Effector memory CD8-positive, alpha-beta T cell (primary cell): ENCODE results near the gene KRTAP1-4.
"Not testable (repeated sequence)": the region's sequence is repeated elsewhere in the genome, so short reads cannot be mapped to it uniquely, and the experiment has no call there.

ENCODE experiments used
- ATAC-seq: fragments of 150-1000 bp; cut with Tn5 transposase; replicated peaks from 2 replicates; pipeline ENCODE4 v1.10.0; 2021; ENCODE audit warnings: mild to moderate bottlenecking, moderate library complexity
- DNase-seq, 3 experiments: peaks; one replicate each; pipeline ENCODE4 v3.0.0; 2021
- H3K27ac Mint-ChIP-seq, 2 donors: one replicate each; pipeline ENCODE4 v1.8.0; 2022; ENCODE audit warnings: mild to moderate bottlenecking in 2 of 2, mixed read lengths in 2 of 2, moderate library complexity in 2 of 2
- H3K27me3 Mint-ChIP-seq, 2 donors: one replicate each; pipeline ENCODE4 v1.8.0; 2022; ENCODE audit warnings: mixed read lengths in 2 of 2
- H3K36me3 Mint-ChIP-seq: one replicate; pipeline ENCODE4 v1.8.0; 2022; ENCODE audit warnings: mild to moderate bottlenecking, moderate library complexity, mixed read lengths; ENCODE audit not compliant: insufficient read depth
- H3K4me1 Mint-ChIP-seq, 2 donors: one replicate each; pipeline ENCODE4 v1.8.0; 2022; ENCODE audit warnings: low read depth in 2 of 2, mixed read lengths in 2 of 2
- H3K4me3 Mint-ChIP-seq, 2 donors: one replicate each; pipeline ENCODE4 v1.8.0; 2022; ENCODE audit warnings: mild to moderate bottlenecking in 2 of 2, mixed read lengths in 2 of 2, moderate library complexity in 2 of 2
- H3K9me3 Mint-ChIP-seq, 2 donors: one replicate each; pipeline ENCODE4 v1.8.0; 2022; ENCODE audit warnings: mixed read lengths in 2 of 2

KRTAP1-4 gene

GRCh38 chr17:41009301-41009760 is 20.7 kb downstream of the KRTAP1-4 start:
- Mint-ChIP-seq H3K27ac (no peak overlapping the region), H3K9me3 (no peaks in the 10 kb centered on the region), H3K4me3 (no peak overlapping the region), H3K27me3 (peaks cover 7 to 23% of the 10 kb centered on the region in 2 donors), H3K36me3 (no peaks in the 10 kb centered on the region), H3K4me1 (no peaks in the 10 kb centered on the region)
- ATAC-seq = no peak
- no peak for DNase-seq

- Mint-ChIP-seq H3K27me3 (peaks cover 12 to 28% of the 10 kb centered on the region in 2 donors), H3K9me3 (no peaks in the 10 kb centered on the region), H3K4me1 (no peaks in the 10 kb centered on the region), H3K4me3 (no peak within 1 kb of the TSS), H3K27ac (no peak within 1 kb of the TSS), H3K36me3 (no peaks in the 10 kb centered on the region)
- ATAC-seq (no peak), DNase-seq (no peak)
Measured at GRCh38 chr17:41008811-41009210, 21.2 kb downstream of the KRTAP1-4 start, which contains the start of gene KRTAP3-1. Gene KRTAP3-1 (minus strand): TSS chr17:41009128. CDS start chr17:41009074, 54 bp downstream.

- Mint-ChIP-seq H3K36me3 (no peaks in the 10 kb centered on the region), H3K9me3 (no peaks in the 10 kb centered on the region)
Measured at GRCh38 chr17:41004397-41004796, 25.6 kb downstream of the KRTAP1-4 start.

GRCh38 chr17:41003926-41004325 is 26.1 kb downstream of the KRTAP1-4 start:
- H3K9me3 Mint-ChIP-seq = no peaks in the 10 kb centered on the region

More at GRCh38 chr17:41004397-41004796, 25.6 kb downstream of the KRTAP1-4 start:
- H3K4me1 Mint-ChIP-seq = no peaks in the 10 kb centered on the region
- H3K27me3 Mint-ChIP-seq = peaks cover 45 to 54% of the 10 kb centered on the region in 2 donors
- DNase-seq (no peak), ATAC-seq (no peak)
- H3K27ac Mint-ChIP-seq = no peak overlapping the region
- H3K4me3 Mint-ChIP-seq = no peak overlapping the region

GRCh38 chr17:41002814-41003213 is 27.2 kb downstream of the KRTAP1-4 start:
- ATAC-seq = no peak
- Mint-ChIP-seq H3K4me1 (no peaks in the 10 kb centered on the region), H3K9me3 (no peaks in the 10 kb centered on the region), H3K27ac (no peak overlapping the region), H3K27me3 (peaks cover 54 to 61% of the 10 kb centered on the region in 2 donors), H3K36me3 (no peaks in the 10 kb centered on the region), H3K4me3 (no peak overlapping the region)
- no peak for DNase-seq

More at GRCh38 chr17:41003926-41004325, 26.1 kb downstream of the KRTAP1-4 start:
- DNase-seq (no peak), ATAC-seq (no peak)
- Mint-ChIP-seq H3K4me1 (no peaks in the 10 kb centered on the region), H3K27ac (no peak overlapping the region), H3K27me3 (peaks cover 50 to 56% of the 10 kb centered on the region in 2 donors), H3K4me3 (no peak overlapping the region), H3K36me3 (no peaks in the 10 kb centered on the region)

GRCh38 chr17:41001795-41002194 is 28.2 kb downstream of the KRTAP1-4 start:
- Mint-ChIP-seq H3K27me3 (peaks cover 64 to 71% of the 10 kb centered on the region in 2 donors), H3K9me3 (no peaks in the 10 kb centered on the region), H3K4me1 (no peaks in the 10 kb centered on the region), H3K27ac (no peak overlapping the region), H3K4me3 (no peak overlapping the region), H3K36me3 (no peaks in the 10 kb centered on the region)
- no peak for DNase-seq
- no peak for ATAC-seq

- H3K4me3 Mint-ChIP-seq, H3K9me3 Mint-ChIP-seq: not testable (repeated sequence)
Measured at GRCh38 chr17:40999563-40999962, 30.4 kb downstream of the KRTAP1-4 start, which contains the start of gene KRTAP3-2. Gene KRTAP3-2 (minus strand): TSS chr17:40999906. CDS start chr17:40999853, 53 bp downstream.

GRCh38 chr17:40997361-40997760 is 32.6 kb downstream of the KRTAP1-4 start:
- Mint-ChIP-seq H3K27ac (no peak overlapping the region), H3K27me3 (peaks cover 83 to 84% of the 10 kb centered on the region in 2 donors), H3K9me3 (no peaks in the 10 kb centered on the region), H3K36me3 (no peaks in the 10 kb centered on the region), H3K4me3 (no peak overlapping the region), H3K4me1 (no peaks in the 10 kb centered on the region)
- ATAC-seq (no peak), DNase-seq (no peak)

More at GRCh38 chr17:40999563-40999962, 30.4 kb downstream of the KRTAP1-4 start, which contains the start of gene KRTAP3-2:
- H3K4me1 Mint-ChIP-seq, H3K36me3 Mint-ChIP-seq, H3K27ac Mint-ChIP-seq, DNase-seq, ATAC-seq: not testable (repeated sequence)
- H3K27me3 Mint-ChIP-seq = peaks cover 76 to 86% of the 10 kb centered on the region in 2 donors

GRCh38 chr17:40996829-40997228 is 33.2 kb downstream of the KRTAP1-4 start:
- H3K4me3 Mint-ChIP-seq = no peak overlapping the region
- no peak overlapping the region for H3K27ac Mint-ChIP-seq
- no peaks in the 10 kb centered on the region for H3K36me3 Mint-ChIP-seq
- DNase-seq = no peak
- ATAC-seq = no peak
- H3K9me3 Mint-ChIP-seq = no peaks in the 10 kb centered on the region
- no peaks in the 10 kb centered on the region for H3K4me1 Mint-ChIP-seq
- H3K27me3 Mint-ChIP-seq = peaks cover 83 to 84% of the 10 kb centered on the region in 2 donors

GRCh38 chr17:40995116-40995515 is 34.9 kb downstream of the KRTAP1-4 start:
- DNase-seq = no peak
- peaks cover 72 to 73% of the 10 kb centered on the region in 2 donors for H3K27me3 Mint-ChIP-seq
- no peaks in the 10 kb centered on the region for H3K4me1 Mint-ChIP-seq
- no peak for ATAC-seq
- H3K36me3 Mint-ChIP-seq = no peaks in the 10 kb centered on the region
- H3K27ac Mint-ChIP-seq = no peak overlapping the region
- H3K4me3 Mint-ChIP-seq = no peak overlapping the region
- no peaks in the 10 kb centered on the region for H3K9me3 Mint-ChIP-seq

GRCh38 chr17:40993839-40994238 is 36.2 kb downstream of the KRTAP1-4 start, which contains the start of gene KRTAP3-3:
Gene KRTAP3-3 (minus strand): TSS chr17:40994164. CDS start chr17:40994097, 67 bp downstream.
- Mint-ChIP-seq H3K27me3 (peaks cover 59 to 62% of the 10 kb centered on the region in 2 donors), H3K36me3 (no peaks in the 10 kb centered on the region), H3K27ac (no peak within 1 kb of the TSS), H3K9me3 (no peaks in the 10 kb centered on the region), H3K4me3 (no peak within 1 kb of the TSS), H3K4me1 (no peaks in the 10 kb centered on the region)
- ATAC-seq (no peak), DNase-seq (no peak)

GRCh38 chr17:40993084-40993483 is 36.9 kb downstream of the KRTAP1-4 start:
- H3K27me3 Mint-ChIP-seq = peaks cover 52 to 55% of the 10 kb centered on the region in 2 donors
- H3K36me3 Mint-ChIP-seq = no peaks in the 10 kb centered on the region
- ATAC-seq (no peak), DNase-seq (no peak)
- no peak overlapping the region for H3K27ac Mint-ChIP-seq
- no peaks in the 10 kb centered on the region for H3K4me1 Mint-ChIP-seq
- no peak overlapping the region for H3K4me3 Mint-ChIP-seq
- H3K9me3 Mint-ChIP-seq = no peaks in the 10 kb centered on the region

GRCh38 chr17:40992666-40993065 is 37.3 kb downstream of the KRTAP1-4 start:
- Mint-ChIP-seq H3K9me3 (no peaks in the 10 kb centered on the region), H3K4me3 (no peak overlapping the region), H3K27me3 (peaks cover 51 to 55% of the 10 kb centered on the region in 2 donors), H3K27ac (no peak overlapping the region), H3K36me3 (no peaks in the 10 kb centered on the region), H3K4me1 (no peaks in the 10 kb centered on the region)
- DNase-seq = no peak
- no peak for ATAC-seq

GRCh38 chr17:40986920-40987319 is 43.1 kb downstream of the KRTAP1-4 start:
- H3K27ac Mint-ChIP-seq = no peak overlapping the region
- H3K36me3 Mint-ChIP-seq = no peaks in the 10 kb centered on the region
- H3K9me3 Mint-ChIP-seq = no peaks in the 10 kb centered on the region
- H3K27me3 Mint-ChIP-seq = peaks cover 30 to 41% of the 10 kb centered on the region in 2 donors
- no peaks in the 10 kb centered on the region for H3K4me1 Mint-ChIP-seq
- DNase-seq = no peak
- no peak for ATAC-seq
- no peak overlapping the region for H3K4me3 Mint-ChIP-seq
